Endometrial microvascular endothelial cells (primary cell): ENCODE measurements around the gene GPRC5A. TPM values are rescaled to one million over a fixed set of nuclear protein-coding genes. Genes with fewer than 3 reads are reported as not detected.
"Not testable (repeated sequence)": the region's sequence is repeated elsewhere in the genome, so short reads cannot be mapped to it uniquely, and the experiment has no call there.

ENCODE experiments used
- in situ Hi-C: cut with HindIII; loops from 2 replicates; pipeline ENCODE4 v1.10.0; 2017; ENCODE audit warnings: low sequenced_read_pairs, low pct_unique_long_range_greater_than_20kb; ENCODE audit errors: inconsistent ontology term
- total RNA-seq: library from RNA; depleted of rRNA; stranded (reverse); fragments of >200 nt; gene quantifications from one replicate; pipeline ENCODE4 v1.2.3, GENCODE V29; 2015; ENCODE audit errors: inconsistent ontology term

GPRC5A gene, protein sequence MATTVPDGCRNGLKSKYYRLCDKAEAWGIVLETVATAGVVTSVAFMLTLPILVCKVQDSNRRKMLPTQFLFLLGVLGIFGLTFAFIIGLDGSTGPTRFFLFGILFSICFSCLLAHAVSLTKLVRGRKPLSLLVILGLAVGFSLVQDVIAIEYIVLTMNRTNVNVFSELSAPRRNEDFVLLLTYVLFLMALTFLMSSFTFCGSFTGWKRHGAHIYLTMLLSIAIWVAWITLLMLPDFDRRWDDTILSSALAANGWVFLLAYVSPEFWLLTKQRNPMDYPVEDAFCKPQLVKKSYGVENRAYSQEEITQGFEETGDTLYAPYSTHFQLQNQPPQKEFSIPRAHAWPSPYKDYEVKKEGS
- 135 TPM for total RNA-seq

DNA sequence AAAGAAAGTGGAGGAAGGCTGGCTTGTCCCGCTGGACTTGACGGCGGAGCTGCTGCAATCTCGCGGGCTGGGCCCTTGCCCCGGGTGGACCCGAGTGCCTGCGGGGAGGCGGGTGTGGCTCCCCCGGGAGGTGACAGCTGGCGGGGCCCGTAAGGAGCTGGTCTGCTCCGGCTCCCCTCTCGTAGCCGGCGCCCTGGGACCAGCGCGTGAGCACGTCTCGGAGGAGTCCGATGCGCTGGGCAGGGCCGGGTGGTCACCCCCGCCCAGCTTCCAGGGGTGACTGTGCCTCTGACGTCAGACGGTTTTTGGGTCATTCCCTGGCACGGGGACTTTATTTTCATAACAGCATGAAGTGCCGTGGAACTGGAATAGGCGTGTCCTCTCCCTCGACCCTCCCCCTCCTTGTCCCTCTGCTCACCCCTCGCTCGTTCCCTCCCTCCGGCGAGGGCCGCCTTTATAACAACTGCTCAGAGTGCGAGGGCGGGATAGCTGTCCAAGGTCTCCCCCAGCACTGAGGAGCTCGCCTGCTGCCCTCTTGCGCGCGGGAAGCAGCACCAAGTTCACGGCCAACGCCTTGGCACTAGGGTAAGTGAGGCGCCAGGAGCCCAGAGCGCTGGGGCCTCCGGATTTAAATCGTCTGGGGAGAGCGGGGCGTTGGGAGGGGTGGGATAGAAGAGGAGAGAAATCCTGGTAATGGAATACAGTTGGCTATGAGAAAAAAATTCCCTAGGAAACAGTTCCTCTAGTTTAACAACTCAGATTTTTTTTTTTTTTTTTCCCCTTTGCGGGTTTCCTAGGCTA, at the start of gene GPRC5A:
TSS of gene GPRC5A (plus strand) at position 483 of the 801 bp plus-strand sequence. CDS start 16,688 bp downstream, outside the sequence.
- in situ Hi-C loops: no loop called here

DNA sequence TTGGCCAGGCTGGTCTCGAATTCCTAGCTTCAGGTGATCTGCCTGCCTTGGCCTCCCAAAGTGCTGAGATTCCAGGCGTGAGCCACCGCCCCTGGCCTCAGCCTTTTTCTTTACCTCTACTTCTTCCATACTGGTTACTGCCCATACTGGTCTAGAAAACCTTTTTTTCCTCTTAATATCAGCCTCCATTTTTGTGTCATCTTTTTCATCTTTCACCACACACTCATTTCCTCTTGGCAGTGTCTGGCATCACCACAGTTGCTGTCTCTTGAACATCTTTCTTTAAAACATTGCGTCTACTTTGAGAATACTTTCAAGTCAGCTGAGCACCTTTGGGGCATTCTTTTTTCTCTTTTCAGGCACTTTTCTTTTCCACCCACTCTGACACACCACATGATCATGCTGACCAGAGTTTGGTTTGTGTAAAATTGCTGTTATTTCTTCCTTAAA, 45.5 kb upstream of the GPRC5A start:
- in situ Hi-C loops: loop anchor here (25.0 kb wide), 1 partner anchor 141 kb away; no protein-coding TSS in a partner anchor

DNA sequence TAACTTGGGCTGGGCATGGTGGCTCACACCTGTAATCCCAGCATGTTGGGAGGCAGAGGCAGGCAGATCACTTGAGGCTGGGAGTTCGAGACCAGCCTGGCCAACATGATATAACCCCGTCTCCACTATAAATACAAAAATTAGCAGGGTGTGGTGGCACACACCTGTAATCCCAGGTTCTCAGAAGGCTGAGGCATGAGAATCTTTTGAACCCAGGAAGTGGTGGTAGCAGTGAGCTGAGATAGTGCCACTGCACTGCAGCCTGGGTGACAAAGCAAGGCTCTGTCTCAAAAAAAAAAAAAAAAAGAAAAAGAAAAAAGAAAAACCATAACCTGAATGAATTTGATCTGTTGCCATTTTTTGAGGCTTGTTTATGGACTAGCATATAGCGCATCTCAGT, 44.6 kb upstream of the GPRC5A start:
- in situ Hi-C loops: loop anchor here (25.0 kb wide), 1 partner anchor 141 kb away; no protein-coding TSS in a partner anchor

DNA sequence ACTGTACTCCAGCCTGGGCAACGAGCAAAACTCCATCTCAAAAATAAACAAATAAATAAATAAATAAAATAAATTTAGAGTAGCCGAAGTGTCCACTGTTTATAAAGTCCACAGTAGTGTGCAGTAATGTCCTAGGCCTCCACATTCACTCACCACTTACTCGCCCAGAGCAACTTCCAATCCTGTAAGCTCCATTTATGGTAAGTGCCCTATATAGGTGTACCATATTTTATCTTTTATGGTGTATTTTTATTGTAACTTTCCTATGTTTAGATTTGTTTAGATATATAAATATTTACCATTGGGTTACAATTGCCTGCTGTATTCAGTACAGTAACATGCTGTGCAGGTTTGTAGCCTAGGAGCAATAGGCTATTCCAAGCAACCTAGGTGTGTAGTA, 37.9 kb upstream of the GPRC5A start:
- in situ Hi-C loops: no loop called here

DNA sequence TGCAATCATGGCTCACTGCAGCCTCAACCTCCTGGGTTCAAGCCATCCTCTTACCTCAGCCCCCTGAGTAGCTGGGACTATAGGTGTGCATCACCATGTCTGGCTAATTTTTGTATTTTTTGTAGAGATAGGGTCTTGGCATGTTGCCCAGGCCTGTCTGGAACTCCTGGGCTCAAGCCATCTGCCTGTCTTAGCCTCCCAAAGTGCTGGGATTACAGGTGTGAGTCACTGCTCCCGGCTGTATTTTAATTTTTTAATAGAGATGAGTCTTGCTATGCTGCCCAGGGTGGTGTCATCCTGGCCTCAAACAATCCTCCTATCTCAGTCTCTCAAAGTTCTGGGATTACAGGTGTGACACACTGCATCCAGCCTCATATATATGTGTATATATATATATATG, 31.7 kb upstream of the GPRC5A start:
- in situ Hi-C loops: no loop called here

DNA sequence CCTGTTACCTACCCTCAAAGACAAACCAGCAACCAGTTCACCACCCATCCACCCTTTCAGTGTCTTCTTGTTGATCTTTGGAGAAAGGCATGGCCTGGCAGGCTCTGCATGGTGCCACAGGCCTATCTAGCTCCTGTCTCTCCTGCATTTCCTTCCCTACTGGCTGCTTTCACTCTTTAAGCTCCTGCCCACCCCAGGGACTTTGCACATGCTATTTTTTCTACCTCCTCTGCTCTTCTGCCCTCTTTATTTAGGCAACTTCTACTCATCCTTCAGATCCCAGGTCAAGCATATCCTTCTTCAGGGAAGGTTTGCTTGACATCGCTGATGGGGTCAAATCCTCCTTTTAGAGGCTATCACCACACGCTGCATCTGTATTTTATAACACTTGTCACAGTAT, 27.1 kb upstream of the GPRC5A start:
- in situ Hi-C loops: no loop called here

DNA sequence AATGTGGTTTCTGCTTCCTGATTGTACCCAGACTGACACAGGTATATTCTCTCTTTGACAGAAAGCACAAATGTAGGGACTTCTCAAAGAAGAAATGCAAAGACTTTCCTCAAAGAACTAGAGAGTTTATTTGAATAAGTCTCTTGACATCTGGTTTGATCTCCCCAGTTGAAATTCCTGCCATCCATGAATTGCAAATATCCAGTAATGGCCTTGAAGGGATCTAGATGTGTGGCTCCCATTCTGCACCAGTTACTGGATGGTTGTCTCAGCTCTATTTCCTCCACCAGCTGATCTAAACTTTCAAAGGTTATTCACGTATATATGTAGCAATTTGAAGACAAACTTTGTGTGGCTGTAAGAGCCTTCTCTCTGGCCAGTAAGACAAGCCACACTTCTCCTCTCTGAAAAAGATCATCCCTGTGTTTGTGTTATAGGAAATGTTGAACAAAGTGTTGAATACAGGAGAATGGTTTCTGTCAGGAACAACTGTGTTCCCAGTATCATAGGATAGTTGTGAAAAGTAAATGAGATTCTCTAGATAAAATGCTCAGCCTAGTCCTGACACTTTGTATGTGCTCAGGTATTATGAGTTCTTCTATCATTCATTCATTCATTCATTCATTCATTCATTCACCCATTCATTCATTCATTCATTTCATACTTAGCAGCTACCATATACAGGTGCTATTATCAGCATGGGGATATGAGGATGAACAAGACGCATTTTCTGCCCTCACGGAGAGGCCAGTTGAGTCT, 22.7 kb upstream of the GPRC5A start:
- in situ Hi-C loops: no loop called here

- in situ Hi-C loops: no loop called here
Observed at GRCh38 chr12:12870465-12870864, 20.9 kb upstream of the GPRC5A start.

GRCh38 chr12:12871587-12872138, 19.7 kb upstream of the GPRC5A start:
- in situ Hi-C loops: no loop called here

- in situ Hi-C loops: no loop called here
Observed at GRCh38 chr12:12872139-12872933, 19.0 kb upstream of the GPRC5A start.

DNA sequence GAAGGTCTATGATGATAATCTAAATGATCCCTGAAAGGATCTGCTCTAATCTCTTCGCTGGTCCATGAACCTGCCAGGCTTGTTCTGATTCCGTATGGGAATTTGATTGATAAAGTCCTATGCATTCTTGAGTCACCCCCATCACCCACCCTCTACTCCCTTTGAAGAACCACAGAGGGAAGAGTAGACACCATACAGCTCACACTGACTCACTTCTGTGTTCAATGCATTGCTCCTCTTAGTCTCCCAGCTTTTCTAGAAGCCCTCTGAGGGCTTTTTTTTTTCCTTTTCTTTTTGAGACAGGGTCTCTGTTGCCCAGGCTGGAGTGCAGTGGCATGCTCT, 18.5 kb upstream of the GPRC5A start:
- in situ Hi-C loops: no loop called here

DNA sequence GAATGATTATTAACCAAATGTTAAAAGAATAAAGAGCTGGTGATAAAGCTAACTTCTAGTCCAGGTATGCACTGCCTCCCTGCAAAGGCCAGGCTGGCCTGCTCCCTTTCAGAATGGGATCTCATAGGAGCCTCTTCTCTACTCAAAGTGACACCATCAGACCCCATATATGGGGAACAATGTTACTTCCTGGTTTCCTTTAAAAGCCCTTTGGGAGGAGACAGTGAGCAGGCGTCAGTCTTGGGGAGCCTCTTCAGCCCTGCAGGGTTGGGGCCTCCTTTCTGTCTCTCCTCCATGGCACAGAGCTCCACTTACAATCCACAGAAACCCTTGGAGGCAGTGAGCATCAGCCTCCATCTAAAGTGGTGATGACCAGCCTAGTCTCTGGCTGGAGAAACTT, 17.3 kb upstream of the GPRC5A start:
- in situ Hi-C loops: no loop called here

DNA sequence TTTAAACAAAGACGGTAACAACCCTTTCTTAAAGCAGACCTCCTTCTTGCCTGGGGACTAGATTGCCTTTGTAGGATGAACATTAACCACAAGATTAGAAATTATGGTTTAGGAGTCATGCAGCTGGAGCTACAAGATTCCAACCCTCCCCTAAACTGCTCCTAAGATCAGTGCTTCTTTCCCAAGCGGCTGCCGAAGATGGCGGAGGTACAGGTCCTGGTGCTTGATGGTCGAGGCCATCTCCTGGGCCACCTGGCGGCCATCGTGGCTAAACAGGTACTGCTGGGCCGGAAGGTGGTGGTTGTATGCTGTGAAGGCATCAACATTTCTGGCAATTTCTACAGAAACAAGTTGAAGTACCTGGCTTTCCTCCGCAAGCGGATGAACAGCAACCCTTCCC, 16.1 kb upstream of the GPRC5A start:
- in situ Hi-C loops: not testable (repeated sequence)

GRCh38 chr12:12877153-12877768, 14.1 kb upstream of the GPRC5A start:
- in situ Hi-C loops: no loop called here

- in situ Hi-C loops: no loop called here
Observed at GRCh38 chr12:12877781-12878455, 13.4 kb upstream of the GPRC5A start.

DNA sequence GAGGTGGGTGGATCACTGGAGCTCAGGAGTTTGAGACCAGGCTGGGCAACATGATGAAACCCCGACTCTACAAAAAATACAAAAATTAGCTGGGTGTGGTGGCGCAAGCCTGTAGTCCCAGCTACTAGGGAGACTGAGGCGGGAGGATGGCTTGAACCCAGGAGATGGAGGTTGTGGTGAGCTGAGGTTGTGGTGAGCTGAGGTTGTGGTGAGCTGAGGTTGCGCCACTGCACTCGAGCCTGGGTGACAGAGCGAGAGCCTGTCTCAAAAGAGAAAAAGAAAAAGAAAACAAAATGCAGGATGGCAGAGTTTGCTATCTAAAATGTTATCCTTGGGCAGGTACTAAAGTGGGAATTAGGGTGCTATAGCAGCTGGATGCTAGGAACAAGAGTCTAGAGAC, 10.8 kb upstream of the GPRC5A start:
- in situ Hi-C loops: no loop called here

- in situ Hi-C loops: no loop called here
Observed at GRCh38 chr12:12881151-12881909, 10.0 kb upstream of the GPRC5A start.
